Activated T-helper 1 cell treated with Interleukin-2 at 50 U/mL for 16 hours (primary cell): ENCODE data around the gene ARFRP1.

Experiments
- DNase-seq: peaks from one replicate; pipeline ENCODE4 v3.0.0-alpha.2; 2020; ENCODE audit warnings: low read depth

ARFRP1 gene

DNA sequence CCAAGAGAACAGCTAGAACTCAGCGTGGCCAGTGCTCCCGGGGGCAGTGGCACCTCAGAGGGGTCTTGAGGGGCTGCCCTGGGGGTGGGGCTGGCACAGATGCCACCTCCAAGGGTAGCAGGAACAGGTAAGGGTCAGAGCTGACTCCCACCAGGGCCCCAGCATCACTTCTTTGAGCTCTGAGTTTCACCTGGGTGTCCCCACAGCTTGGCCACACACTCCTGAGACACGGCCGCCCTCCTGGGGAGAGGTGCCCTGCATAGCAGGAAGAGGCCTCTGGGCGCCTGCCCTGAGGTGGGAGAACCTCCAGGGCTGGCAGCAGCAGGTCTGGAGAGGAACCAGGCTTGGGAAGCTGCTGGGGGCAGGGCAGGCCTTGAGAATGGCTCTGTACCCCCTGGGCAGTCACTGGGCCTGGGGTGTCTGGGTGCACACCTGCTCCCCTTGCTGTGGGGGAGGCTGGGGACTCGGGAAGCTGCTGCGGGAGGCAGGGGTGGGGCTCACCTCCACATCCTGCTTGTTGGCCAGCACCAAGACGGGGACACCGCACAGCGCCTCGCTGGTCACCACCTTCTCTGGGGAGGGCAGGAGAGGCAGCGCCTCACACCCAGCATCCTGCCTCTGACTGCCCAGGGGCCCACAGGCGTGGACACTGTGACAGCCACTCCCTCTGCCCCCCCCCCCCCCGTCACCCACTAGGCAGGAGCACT is 6.3 kb downstream of the ARFRP1 start:
- no peak for DNase-seq

GRCh38 chr20:63701051-63701328 is 6.8 kb downstream of the ARFRP1 start:
- DNase-seq, result no peak

DNA sequence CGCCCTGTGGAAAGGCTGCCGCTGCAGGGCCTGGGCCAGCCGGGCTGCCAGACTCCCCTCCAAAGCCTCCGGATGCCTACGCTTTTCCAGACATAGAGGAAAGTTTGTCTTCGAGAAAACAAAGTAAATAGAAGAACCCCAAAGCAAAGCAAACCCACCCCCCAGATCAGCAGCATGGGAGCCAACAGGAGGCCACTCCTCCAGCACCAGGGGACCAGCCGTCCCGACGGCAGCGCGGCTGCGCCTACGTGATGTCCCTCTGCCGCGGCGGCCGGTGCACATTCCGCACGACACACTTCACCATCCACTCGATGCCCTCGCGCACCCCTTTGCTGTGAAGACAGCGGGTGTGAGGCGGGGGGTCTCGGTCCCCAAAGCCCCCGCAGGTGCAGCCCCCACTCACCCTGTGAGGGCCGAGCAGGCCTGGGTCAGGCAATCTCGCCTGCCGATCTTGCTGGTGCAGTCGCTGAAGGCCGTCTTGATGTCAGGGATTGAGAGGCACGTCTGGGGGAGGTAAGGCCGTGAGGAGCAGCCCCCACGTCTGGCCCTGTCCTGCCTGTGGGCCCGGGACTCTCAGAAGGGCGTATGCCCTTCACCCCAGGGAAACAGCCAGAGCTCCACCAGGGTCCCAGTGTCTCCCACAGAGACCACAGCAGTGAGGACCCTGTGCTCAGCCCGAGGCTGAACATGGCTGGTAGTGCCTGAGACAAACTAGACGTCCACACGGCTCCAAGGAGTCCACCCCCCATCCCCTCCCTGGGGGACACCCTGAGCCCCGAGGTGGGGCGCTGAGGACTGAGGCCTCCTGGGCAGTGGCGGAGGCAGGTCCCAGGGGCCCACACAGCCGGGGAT is 7.4 kb downstream of the ARFRP1 start:
- DNase-seq, result no peak

- DNase-seq, result no peak
Measured at GRCh38 chr20:63699466-63700198, 8.1 kb downstream of the ARFRP1 start.

GRCh38 chr20:63698739-63699465 is 8.9 kb downstream of the ARFRP1 start:
- no peak for DNase-seq

DNA sequence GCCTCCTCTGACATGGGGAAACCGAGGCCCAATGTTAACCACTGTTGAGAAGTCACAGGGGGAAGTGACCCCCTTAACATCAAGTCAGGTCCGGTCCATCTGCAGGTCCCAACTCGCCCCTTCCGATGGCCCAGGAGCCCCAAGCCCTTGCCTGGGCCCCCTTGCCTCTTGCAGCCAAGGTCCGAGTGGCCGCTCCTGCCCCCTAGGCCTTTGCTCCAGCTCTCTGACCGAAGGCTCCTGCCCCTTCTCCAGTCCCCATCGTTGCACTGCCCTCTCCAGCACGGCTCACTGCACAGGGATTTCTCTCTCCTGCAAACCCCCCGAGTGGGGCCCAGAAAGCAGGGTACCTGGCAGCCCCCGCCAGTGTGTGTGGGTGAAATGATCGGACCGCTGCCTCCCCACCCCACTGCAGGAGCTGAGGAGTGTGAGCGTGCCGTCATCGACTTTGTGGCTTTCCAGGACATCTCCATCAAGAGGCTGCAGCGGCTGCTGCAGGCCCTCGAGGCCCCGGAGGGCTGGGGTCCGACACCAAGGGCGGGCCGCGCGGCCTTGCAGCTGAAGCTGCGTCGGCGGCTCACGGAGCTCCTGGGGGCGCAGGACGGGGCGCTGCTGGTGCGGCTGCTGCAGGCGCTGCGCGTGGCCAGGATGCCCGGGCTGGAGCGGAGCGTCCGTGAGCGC is 9.8 kb downstream of the ARFRP1 start:
- no peak for DNase-seq

DNA sequence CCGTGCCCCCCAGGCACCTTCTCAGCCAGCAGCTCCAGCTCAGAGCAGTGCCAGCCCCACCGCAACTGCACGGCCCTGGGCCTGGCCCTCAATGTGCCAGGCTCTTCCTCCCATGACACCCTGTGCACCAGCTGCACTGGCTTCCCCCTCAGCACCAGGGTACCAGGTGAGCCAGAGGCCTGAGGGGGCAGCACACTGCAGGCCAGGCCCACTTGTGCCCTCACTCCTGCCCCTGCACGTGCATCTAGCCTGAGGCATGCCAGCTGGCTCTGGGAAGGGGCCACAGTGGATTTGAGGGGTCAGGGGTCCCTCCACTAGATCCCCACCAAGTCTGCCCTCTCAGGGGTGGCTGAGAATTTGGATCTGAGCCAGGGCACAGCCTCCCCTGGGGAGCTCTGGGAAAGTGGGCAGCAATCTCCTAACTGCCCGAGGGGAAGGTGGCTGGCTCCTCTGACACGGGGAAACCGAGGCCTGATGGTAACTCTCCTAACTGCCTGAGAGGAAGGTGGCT is 10.4 kb downstream of the ARFRP1 start:
- DNase-seq, result no peak

GRCh38 chr20:63696628-63697356 is 11.0 kb downstream of the ARFRP1 start, which contains the start of gene TNFRSF6B:
TSS of gene TNFRSF6B (plus strand) at chr20:63696652. CDS start at chr20:63696768, 116 bp downstream.
- DNase-seq, result no peak

GRCh38 chr20:63696306-63696627 is 11.5 kb downstream of the ARFRP1 start:
- no peak for DNase-seq

DNA sequence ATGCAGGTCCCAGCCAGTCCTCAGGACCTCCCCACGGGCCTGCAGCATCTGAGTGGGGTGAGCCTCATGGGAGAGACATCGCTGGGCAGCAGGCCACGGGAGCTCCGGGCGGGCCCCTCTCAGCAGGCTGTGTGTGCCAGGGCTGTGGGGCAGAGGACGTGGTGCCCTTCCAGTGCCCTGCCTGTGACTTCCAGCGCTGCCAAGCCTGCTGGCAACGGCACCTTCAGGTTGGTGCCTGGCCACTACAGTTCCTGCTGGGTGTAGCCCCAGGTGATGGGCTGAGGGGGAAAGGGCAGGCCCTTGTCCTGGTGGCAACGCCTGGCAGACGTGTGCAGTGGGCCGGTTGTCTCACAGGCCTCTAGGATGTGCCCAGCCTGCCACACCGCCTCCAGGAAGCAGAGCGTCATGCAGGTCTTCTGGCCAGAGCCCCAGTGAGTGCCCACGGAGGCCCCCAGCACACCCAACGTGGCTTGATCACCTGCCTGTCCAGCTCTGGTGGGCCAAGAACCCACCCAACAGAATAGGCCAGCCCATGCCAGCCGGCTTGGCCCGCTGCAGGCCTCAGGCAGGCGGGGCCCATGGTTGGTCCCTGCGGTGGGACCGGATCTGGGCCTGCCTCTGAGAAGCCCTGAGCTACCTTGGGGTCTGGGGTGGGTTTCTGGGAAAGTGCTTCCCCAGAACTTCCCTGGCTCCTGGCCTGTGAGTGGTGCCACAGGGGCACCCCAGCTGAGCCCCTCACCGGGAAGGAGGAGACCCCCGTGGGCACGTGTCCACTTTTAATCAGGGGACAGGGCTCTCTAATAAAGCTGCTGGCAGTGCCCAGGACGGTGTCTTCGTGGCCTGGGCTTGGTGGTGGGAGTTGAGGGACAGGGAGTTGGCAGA is 12.1 kb downstream of the ARFRP1 start:
- DNase-seq, result no peak

DNA sequence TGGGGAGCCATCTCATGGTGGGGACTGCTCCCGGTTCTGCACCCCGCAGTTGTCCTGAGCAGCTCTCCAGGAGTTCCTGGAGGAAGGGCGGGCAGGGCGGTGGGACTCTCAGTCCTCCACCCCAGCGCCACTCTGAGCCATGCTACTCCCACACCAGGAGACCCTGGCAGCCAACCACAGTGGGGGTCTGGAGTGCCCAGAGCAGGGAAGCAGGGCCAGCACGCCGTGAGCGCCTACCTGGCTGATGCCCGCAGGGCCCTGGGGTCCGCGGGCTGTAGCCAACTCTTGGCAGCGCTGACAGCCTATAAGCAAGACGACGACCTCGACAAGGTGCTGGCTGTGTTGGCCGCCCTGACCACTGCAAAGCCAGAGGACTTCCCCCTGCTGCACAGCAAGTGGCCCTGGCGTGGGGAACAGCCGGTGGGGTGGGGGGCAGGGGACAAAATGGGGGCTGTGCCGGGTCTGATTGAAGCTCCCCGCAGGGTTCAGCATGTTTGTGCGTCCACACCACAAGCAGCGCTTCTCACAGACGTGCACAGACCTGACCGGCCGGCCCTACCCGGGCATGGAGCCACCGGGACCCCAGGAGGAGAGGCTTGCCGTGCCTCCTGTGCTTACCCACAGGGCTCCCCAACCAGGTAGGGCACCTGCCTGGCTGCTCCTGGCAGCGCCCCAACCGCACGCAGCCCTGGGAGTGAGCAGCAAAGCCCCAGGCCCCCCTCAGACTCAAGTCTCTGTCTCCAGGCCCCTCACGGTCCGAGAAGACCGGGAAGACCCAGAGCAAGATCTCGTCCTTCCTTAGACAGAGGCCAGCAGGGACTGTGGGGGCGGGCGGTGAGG is 13.0 kb downstream of the ARFRP1 start:
- DNase-seq, result no peak

- no peak for DNase-seq
Measured at GRCh38 chr20:63693733-63694583, 13.8 kb downstream of the ARFRP1 start.

- no peak for DNase-seq
Measured at GRCh38 chr20:63693083-63693732, 14.6 kb downstream of the ARFRP1 start.

- DNase-seq, result no peak
Measured at GRCh38 chr20:63692436-63693082, 15.2 kb downstream of the ARFRP1 start.

- DNase-seq, result no peak
Measured at GRCh38 chr20:63691711-63692435, 15.9 kb downstream of the ARFRP1 start.
